MCF 10A (cell line): ENCODE measurements around the gene GPT2. TPM values are rescaled to one million over a fixed set of nuclear protein-coding genes. Genes with fewer than 3 reads are reported as not detected.
A peak's percentile ranks its signal among the peaks of the same experiment; 100 is the strongest.

ENCODE experiments used
- Bru-seq: library from RNA; stranded (reverse); fragments of 400-500 nt; gene quantifications from one replicate; lab custom pipeline; 2021; lab: Mats Ljungman, UMichigan
- BruChase-seq, 2 experiments: library from RNA; stranded (reverse); fragments of 400-500 nt; gene quantifications; one replicate each; lab custom pipeline; 2021; lab: Mats Ljungman, UMichigan
- BruUV-seq: library from RNA; stranded (reverse); fragments of 400-500 nt; replicated peaks from 2 replicates; lab custom pipeline; 2021; lab: Mats Ljungman, UMichigan
- CTCF ChIA-PET: fragments of 300-600 bp; sonication (Branson Sonifier 250); formaldehyde crosslinking; extraction: SDS; loops from one replicate; lab custom pipeline; 2021; ENCODE audit warnings: antibody characterized with exemption, inconsistent platforms; lab: Yijun Ruan, JAX
- POLR2A ChIA-PET: fragments of 300-600, 350-650 bp; sonication (Branson Sonifier 250); formaldehyde crosslinking; extraction: SDS; loops from one replicate; lab custom pipeline; 2020; ENCODE audit warnings: antibody characterized with exemption, inconsistent platforms; lab: Yijun Ruan, JAX
- DNase-seq: peaks from one replicate; pipeline ENCODE4 v3.0.0-alpha.2; 2018; ENCODE audit not compliant: unreplicated experiment
- H3K27ac Mint-ChIP-seq: one replicate; pipeline ENCODE4 v1.8.0; 2022; ENCODE audit warnings: mild to moderate bottlenecking, low read depth, mixed read lengths; ENCODE audit not compliant: unreplicated experiment
- H3K27me3 Mint-ChIP-seq: one replicate; pipeline ENCODE4 v1.8.0; 2022; ENCODE audit warnings: mixed read lengths; ENCODE audit not compliant: insufficient read depth, unreplicated experiment
- H3K36me3 Mint-ChIP-seq: one replicate; pipeline ENCODE4 v1.8.0; 2022; ENCODE audit warnings: mild to moderate bottlenecking, moderate library complexity, mixed read lengths; ENCODE audit not compliant: insufficient read depth, unreplicated experiment
- H3K4me1 Mint-ChIP-seq: one replicate; pipeline ENCODE4 v1.8.0; 2022; ENCODE audit warnings: mixed read lengths; ENCODE audit not compliant: insufficient read depth, unreplicated experiment
- H3K4me3 Mint-ChIP-seq: one replicate; pipeline ENCODE4 v1.8.0; 2022; ENCODE audit warnings: mild to moderate bottlenecking, moderate library complexity, mixed read lengths; ENCODE audit not compliant: unreplicated experiment
- H3K9me3 Mint-ChIP-seq: one replicate; pipeline ENCODE4 v1.8.0; 2022; ENCODE audit warnings: mixed read lengths; ENCODE audit not compliant: unreplicated experiment
- intact Hi-C: fragments of 100-400 bp; cut with micrococcal nuclease; formaldehyde crosslinking; loops from 2 replicates; pipeline ENCODE4 v1.14.1; 2022
- long read RNA-seq: library from polyadenylated mRNA; stranded (forward); transcript quantifications from one replicate; pipeline ENCODE4 v2.0.0, GENCODE V29; 2022
- total RNA-seq: library from RNA; stranded (reverse); gene quantifications from 2 replicates; pipeline ENCODE4 v1.2.3, GENCODE V29; 2022
- TF ChIP-seq, protein P1 (sequence below): fragments of 200-600 bp; IDR thresholded peaks from one replicate; pipeline ENCODE4 v1.8.0; 2022; ENCODE audit warnings: antibody characterized with exemption, mild to moderate bottlenecking; ENCODE audit not compliant: unreplicated experiment

Gene GPT2, protein sequence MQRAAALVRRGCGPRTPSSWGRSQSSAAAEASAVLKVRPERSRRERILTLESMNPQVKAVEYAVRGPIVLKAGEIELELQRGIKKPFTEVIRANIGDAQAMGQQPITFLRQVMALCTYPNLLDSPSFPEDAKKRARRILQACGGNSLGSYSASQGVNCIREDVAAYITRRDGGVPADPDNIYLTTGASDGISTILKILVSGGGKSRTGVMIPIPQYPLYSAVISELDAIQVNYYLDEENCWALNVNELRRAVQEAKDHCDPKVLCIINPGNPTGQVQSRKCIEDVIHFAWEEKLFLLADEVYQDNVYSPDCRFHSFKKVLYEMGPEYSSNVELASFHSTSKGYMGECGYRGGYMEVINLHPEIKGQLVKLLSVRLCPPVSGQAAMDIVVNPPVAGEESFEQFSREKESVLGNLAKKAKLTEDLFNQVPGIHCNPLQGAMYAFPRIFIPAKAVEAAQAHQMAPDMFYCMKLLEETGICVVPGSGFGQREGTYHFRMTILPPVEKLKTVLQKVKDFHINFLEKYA
- total RNA-seq (44.7 and 60.6 TPM in 2 replicates), Bru-seq, nascent RNA (percentile 64 among the genes with signal in this experiment), BruChase-seq, experiment 1, labeled RNA remaining after a 6-hour chase (percentile 71 among the genes with signal in this experiment), BruChase-seq, experiment 2, labeled RNA remaining after a 2-hour chase (percentile 70 among the genes with signal in this experiment)
- long read RNA-seq, transcript GPT2-205 (3 exons, 3,205 nt) = minor isoform, 6 of 250 reads
- long read RNA-seq, transcript GPT2-201 (12 exons, 3,984 nt) = major isoform, 173 of 250 reads
- long read RNA-seq, partial matches to known transcripts = 33 of 250 reads
- long read RNA-seq, other reads (novel, unspliced or antisense) = 35 of 250 reads

DNA sequence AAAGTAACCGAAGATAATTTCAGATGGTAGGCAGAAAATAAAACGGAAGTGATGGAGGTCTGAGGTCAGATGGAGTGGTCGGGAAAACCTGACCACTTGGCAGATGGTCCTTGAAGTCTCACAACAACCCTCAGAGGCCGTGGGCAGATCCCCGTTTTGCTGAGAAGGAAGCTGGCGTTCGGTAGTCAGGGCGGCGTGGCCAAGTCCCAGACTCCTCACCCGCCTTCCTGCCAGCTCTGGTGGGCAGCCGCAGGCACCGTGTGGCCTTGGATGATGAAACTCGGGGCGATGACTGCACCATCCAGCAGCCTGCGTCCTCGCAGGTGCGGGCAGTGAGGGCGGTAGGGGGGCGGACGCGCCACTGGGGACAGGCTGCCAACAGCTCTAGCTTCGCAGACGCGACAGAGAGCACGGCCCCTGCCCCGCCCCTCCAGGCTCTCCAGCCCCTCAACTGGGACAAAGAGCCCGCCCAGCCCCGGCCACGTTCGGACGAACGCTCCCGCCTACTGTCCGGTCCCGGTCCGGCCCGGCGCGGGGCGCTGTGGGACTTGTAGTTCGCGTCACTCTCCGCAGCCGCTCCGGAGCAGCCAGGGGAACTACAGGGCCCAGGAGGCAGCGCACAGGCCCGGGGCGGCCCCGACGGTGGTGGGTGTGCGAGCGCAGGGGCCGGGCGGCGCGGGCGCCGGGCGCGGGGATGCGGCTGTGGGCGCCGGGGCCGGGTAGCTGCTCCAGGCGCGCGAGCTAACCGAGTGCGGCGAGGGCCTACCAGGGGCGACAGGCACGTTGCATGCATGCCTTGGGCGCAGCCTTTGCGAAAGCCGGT is at the start of gene GPT2:
Gene GPT2 (plus strand): TSS at position 673 of the 823 bp plus-strand sequence. CDS start 354 bp downstream, outside the sequence.
- intact Hi-C loops = loop anchor here (2.0 kb wide), 1 partner anchor 29 kb away; no protein-coding TSS in a partner anchor

DNA sequence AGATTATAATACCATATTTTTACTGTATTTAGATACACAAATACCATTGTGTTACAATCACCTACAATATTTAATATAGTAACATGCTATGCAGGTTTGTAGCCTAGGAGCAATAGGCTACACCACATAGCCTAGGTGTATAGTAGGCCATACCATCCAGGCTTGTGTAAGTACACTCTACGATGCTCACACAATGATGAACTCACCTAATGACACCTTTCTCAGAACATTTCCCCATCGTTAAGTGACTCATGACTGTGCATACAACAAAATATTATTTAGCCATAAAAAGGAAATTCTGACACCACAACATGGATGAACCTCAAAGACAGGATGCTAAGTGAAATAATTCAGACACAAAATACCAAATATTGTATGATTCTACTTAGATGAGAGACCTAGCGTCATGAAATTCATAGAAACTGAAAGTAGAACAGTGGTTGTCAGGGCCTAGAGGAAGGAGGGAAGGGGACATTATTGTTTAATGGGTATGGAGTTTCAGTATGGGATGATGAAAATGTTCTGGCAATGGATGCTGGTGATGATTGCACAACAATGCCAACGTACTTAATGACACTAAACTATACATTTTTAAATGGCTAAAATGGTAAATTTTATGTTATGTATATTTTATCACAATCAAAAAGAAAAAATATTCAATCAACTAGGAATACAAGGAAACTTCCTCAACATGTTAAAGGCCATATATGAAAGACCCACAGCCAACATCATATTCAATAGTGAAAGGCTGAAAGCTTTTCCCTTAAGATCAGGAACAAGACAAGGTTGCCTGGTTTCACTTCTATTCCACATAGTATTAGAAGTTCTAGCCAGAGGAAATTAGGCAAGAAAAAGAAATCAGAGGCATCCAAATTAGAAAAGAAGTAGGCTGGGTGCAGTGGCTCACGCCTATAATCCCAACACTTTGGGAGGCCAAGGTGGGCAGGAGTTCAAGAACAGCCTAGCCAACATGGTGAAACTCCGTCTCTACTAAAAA is 47.3 kb upstream of the GPT2 start:
- POLR2A ChIA-PET = interaction anchor here (0.7 kb wide), 1 partner anchor 55 kb away, joined by 3 read pairs; no protein-coding TSS in a partner anchor
- TF ChIP-seq, protein P1, sequence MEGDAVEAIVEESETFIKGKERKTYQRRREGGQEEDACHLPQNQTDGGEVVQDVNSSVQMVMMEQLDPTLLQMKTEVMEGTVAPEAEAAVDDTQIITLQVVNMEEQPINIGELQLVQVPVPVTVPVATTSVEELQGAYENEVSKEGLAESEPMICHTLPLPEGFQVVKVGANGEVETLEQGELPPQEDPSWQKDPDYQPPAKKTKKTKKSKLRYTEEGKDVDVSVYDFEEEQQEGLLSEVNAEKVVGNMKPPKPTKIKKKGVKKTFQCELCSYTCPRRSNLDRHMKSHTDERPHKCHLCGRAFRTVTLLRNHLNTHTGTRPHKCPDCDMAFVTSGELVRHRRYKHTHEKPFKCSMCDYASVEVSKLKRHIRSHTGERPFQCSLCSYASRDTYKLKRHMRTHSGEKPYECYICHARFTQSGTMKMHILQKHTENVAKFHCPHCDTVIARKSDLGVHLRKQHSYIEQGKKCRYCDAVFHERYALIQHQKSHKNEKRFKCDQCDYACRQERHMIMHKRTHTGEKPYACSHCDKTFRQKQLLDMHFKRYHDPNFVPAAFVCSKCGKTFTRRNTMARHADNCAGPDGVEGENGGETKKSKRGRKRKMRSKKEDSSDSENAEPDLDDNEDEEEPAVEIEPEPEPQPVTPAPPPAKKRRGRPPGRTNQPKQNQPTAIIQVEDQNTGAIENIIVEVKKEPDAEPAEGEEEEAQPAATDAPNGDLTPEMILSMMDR = no peak
- H3K9me3 Mint-ChIP-seq = no peaks in the 10 kb centered on the region
- no peak overlapping the region for H3K4me3 Mint-ChIP-seq
- no peak for DNase-seq
- no peak overlapping the region for H3K27ac Mint-ChIP-seq
- no TSS peak for BruUV-seq
- no peaks in the 10 kb centered on the region for H3K27me3 Mint-ChIP-seq
- H3K4me1 Mint-ChIP-seq = peaks cover 5% of the 10 kb centered on the region
- intact Hi-C loops = no loop called here
- CTCF ChIA-PET = interaction anchor here (0.6 kb wide), 1 partner anchor 61 kb away, joined by 3 read pairs; no protein-coding TSS in a partner anchor
- H3K36me3 Mint-ChIP-seq = no peaks in the 10 kb centered on the region

More for the DNA sequence above, at the start of gene GPT2:
- peak; percentile 97 for DNase-seq
- H3K4me3 Mint-ChIP-seq = peak within 1 kb of the TSS; percentile 73
- ChIA-PET POLR2A (interaction anchor here (0.6 to 4.1 kb wide), 10 partner anchors 9 to 258 kb away, joined by 3 to 24 read pairs (median 5); partner anchors contain the start of gene DNAJA2), CTCF (interaction anchor here (0.6 to 3.4 kb wide), 7 partner anchors 13 to 324 kb away, joined by 3 to 14 read pairs (median 3); no protein-coding TSS in a partner anchor)
- peaks cover 26% of the 10 kb centered on the region for H3K4me1 Mint-ChIP-seq
- BruUV-seq = no TSS peak
- peaks cover 5% of the 10 kb centered on the region for H3K36me3 Mint-ChIP-seq
- H3K27ac Mint-ChIP-seq = peak within 1 kb of the TSS; percentile 90
- no peaks in the 10 kb centered on the region for H3K9me3 Mint-ChIP-seq
- no peaks in the 10 kb centered on the region for H3K27me3 Mint-ChIP-seq
- TF ChIP-seq, protein P1 = peak; percentile 24

DNA sequence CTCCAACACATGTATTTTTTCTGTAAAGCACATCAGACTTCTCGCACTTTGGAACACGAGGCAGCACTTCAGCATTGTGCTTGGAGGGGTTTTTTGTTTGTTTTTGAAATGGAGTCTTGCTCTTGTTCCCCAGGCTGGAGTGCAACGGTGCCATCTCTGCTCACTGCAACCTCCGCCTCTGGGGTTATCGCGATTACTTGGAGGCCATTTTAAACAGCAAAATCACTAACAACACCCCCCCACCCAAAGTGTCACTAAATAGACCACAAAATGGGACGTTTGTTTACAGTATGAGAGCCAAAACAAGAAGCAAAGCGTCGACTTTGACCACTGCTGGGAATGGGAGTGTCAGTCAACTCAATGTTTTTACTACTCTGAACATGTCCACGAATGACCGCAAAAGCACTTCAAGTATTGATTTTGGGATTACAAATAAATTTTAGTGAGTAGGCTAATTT is 44.1 kb upstream of the GPT2 start:
- no peak overlapping the region for H3K4me3 Mint-ChIP-seq
- CTCF ChIA-PET = interaction anchor here (0.5 to 1.6 kb wide), 3 partner anchors 14 to 88 kb away, joined by 3 to 6 read pairs (median 4); no protein-coding TSS in a partner anchor
- H3K4me1 Mint-ChIP-seq = peaks cover 5% of the 10 kb centered on the region

More for the DNA sequence above, 44.1 kb upstream of the GPT2 start:
- TF ChIP-seq, protein P1 = no peak
- intact Hi-C loops = no loop called here
- POLR2A ChIA-PET = interaction anchor here (0.6 kb wide), 1 partner anchor 134 kb away, joined by 4 read pairs; no protein-coding TSS in a partner anchor
- Mint-ChIP-seq H3K27me3 (no peaks in the 10 kb centered on the region), H3K9me3 (no peaks in the 10 kb centered on the region), H3K27ac (no peak overlapping the region), H3K36me3 (no peaks in the 10 kb centered on the region)
- no TSS peak for BruUV-seq
- no peak for DNase-seq
